Activated naive CD4-positive, alpha-beta T cell treated with anti-CD3 and anti-CD28 coated beads, Interleukin-2, amount 10 ng/mL, durations not matched to agents 7 days and 5 days (primary cell): ENCODE results near the gene CUL4B.
A peak's percentile ranks its signal among the peaks of the same experiment; 100 is the strongest.
"Not testable (repeated sequence)": the region's sequence is repeated elsewhere in the genome, so short reads cannot be mapped to it uniquely, and the experiment has no call there.

ENCODE experiments used
- CTCF ChIA-PET: fragments of 350-600 bp; sonication (Branson Sonifier 250); formaldehyde crosslinking; loops from one replicate; lab custom pipeline; 2021; ENCODE audit warnings: antibody characterized with exemption; lab: Charles Lee
- DNase-seq: peaks from one replicate; pipeline ENCODE4 v3.0.0-alpha.2; 2020
- H3K27ac Mint-ChIP-seq: one replicate; pipeline ENCODE4 v1.8.0; 2021; ENCODE audit warnings: mild to moderate bottlenecking, moderate library complexity, mixed read lengths
- H3K27me3 Mint-ChIP-seq: one replicate; pipeline ENCODE4 v1.8.0; 2021; ENCODE audit warnings: mild to moderate bottlenecking, mixed read lengths
- H3K36me3 Mint-ChIP-seq: one replicate; pipeline ENCODE4 v1.8.0; 2021; ENCODE audit warnings: mixed read lengths
- H3K4me1 Mint-ChIP-seq: one replicate; pipeline ENCODE4 v1.8.0; 2021; ENCODE audit warnings: mixed read lengths
- H3K4me3 Mint-ChIP-seq: one replicate; pipeline ENCODE4 v1.8.0; 2021; ENCODE audit warnings: mild to moderate bottlenecking, moderate library complexity, mixed read lengths
- H3K9me3 Mint-ChIP-seq: one replicate; pipeline ENCODE4 v1.8.0; 2021; ENCODE audit warnings: mixed read lengths

Gene CUL4B

GRCh38 chrX:120560405-120560841 lies 339 bp downstream of the CUL4B start:
- H3K4me1 Mint-ChIP-seq: peaks cover 35% of the 10 kb centered on the region
- no peaks in the 10 kb centered on the region for H3K27me3 Mint-ChIP-seq
- H3K4me3 Mint-ChIP-seq: peak overlapping the region; percentile 93
- peak; percentile 56 for DNase-seq
- H3K9me3 Mint-ChIP-seq: no peaks in the 10 kb centered on the region
- peak overlapping the region; percentile 98 for H3K27ac Mint-ChIP-seq
- peaks cover 21% of the 10 kb centered on the region for H3K36me3 Mint-ChIP-seq
- CTCF ChIA-PET: interaction anchor here (0.7 kb wide), 2 partner anchors 309 to 717 kb away, joined by 3 read pairs; no protein-coding TSS in a partner anchor

GRCh38 chrX:120559804-120560203 lies 958 bp downstream of the CUL4B start:
- CTCF ChIA-PET: interaction anchor here (0.7 kb wide), 2 partner anchors 309 to 716 kb away, joined by 3 read pairs; no protein-coding TSS in a partner anchor
- peak overlapping the region; percentile 93 for H3K4me3 Mint-ChIP-seq
- peaks cover 21% of the 10 kb centered on the region for H3K36me3 Mint-ChIP-seq
- H3K27me3 Mint-ChIP-seq: no peaks in the 10 kb centered on the region
- H3K27ac Mint-ChIP-seq: peak overlapping the region; percentile 98
- DNase-seq: peak; percentile 20
- no peaks in the 10 kb centered on the region for H3K9me3 Mint-ChIP-seq
- H3K4me1 Mint-ChIP-seq: peaks cover 39% of the 10 kb centered on the region

GRCh38 chrX:120556251-120556650 lies 4.5 kb downstream of the CUL4B start:
- peaks cover 27% of the 10 kb centered on the region for H3K36me3 Mint-ChIP-seq
- peaks cover 33% of the 10 kb centered on the region for H3K4me1 Mint-ChIP-seq
- H3K9me3 Mint-ChIP-seq: no peaks in the 10 kb centered on the region
- no peak overlapping the region for H3K27ac Mint-ChIP-seq
- H3K4me3 Mint-ChIP-seq: no peak overlapping the region
- no peak for DNase-seq
- no peaks in the 10 kb centered on the region for H3K27me3 Mint-ChIP-seq
- CTCF ChIA-PET: no interaction called here

- Mint-ChIP-seq H3K4me1 (peaks cover 15% of the 10 kb centered on the region), H3K4me3 (no peak overlapping the region), H3K36me3 (peaks cover 19% of the 10 kb centered on the region), H3K9me3 (no peaks in the 10 kb centered on the region), H3K27me3 (no peaks in the 10 kb centered on the region), H3K27ac (peak overlapping the region; percentile 1)
- CTCF ChIA-PET: no interaction called here
- DNase-seq: no peak
Observed at GRCh38 chrX:120549483-120550452, 11.0 kb downstream of the CUL4B start.

GRCh38 chrX:120536061-120536460 lies 24.7 kb downstream of the CUL4B start:
- no peak overlapping the region for H3K4me3 Mint-ChIP-seq
- H3K27ac Mint-ChIP-seq: no peak overlapping the region
- DNase-seq: no peak
- no peaks in the 10 kb centered on the region for H3K27me3 Mint-ChIP-seq
- H3K9me3 Mint-ChIP-seq: no peaks in the 10 kb centered on the region
- H3K36me3 Mint-ChIP-seq: peaks cover 25% of the 10 kb centered on the region
- CTCF ChIA-PET: no interaction called here
- no peaks in the 10 kb centered on the region for H3K4me1 Mint-ChIP-seq

GRCh38 chrX:120534413-120535205 lies 26.2 kb downstream of the CUL4B start:
- no peak for DNase-seq
- Mint-ChIP-seq H3K4me3 (no peak overlapping the region), H3K4me1 (no peaks in the 10 kb centered on the region), H3K27me3 (no peaks in the 10 kb centered on the region), H3K9me3 (no peaks in the 10 kb centered on the region), H3K36me3 (peaks cover 28% of the 10 kb centered on the region), H3K27ac (no peak overlapping the region)
- CTCF ChIA-PET: no interaction called here

GRCh38 chrX:120522820-120523219 lies 37.9 kb downstream of the CUL4B start:
- Mint-ChIP-seq H3K4me1 (no peaks in the 10 kb centered on the region), H3K27ac (no peak overlapping the region), H3K9me3 (no peaks in the 10 kb centered on the region), H3K27me3 (no peaks in the 10 kb centered on the region), H3K36me3 (peaks cover 23% of the 10 kb centered on the region), H3K4me3 (no peak overlapping the region)
- DNase-seq: no peak
- CTCF ChIA-PET: no interaction called here

- Mint-ChIP-seq H3K4me3 (no peak overlapping the region), H3K4me1 (no peaks in the 10 kb centered on the region), H3K9me3 (no peaks in the 10 kb centered on the region), H3K36me3 (peaks cover 8% of the 10 kb centered on the region), H3K27ac (no peak overlapping the region), H3K27me3 (no peaks in the 10 kb centered on the region)
- CTCF ChIA-PET: no interaction called here
- no peak for DNase-seq
Observed at GRCh38 chrX:120517936-120518335, 42.8 kb downstream of the CUL4B start.

GRCh38 chrX:120514236-120514635 lies 46.5 kb downstream of the CUL4B start:
- Mint-ChIP-seq H3K36me3 (peaks cover 2% of the 10 kb centered on the region), H3K4me3 (no peak overlapping the region), H3K4me1 (no peaks in the 10 kb centered on the region), H3K27me3 (no peaks in the 10 kb centered on the region), H3K27ac (no peak overlapping the region), H3K9me3 (no peaks in the 10 kb centered on the region)
- CTCF ChIA-PET: interaction anchor here (1.3 kb wide), 1 partner anchor 23 kb away, joined by 4 read pairs; no protein-coding TSS in a partner anchor
- DNase-seq: no peak

- CTCF ChIA-PET: no interaction called here
- no peaks in the 10 kb centered on the region for H3K36me3 Mint-ChIP-seq
- no peaks in the 10 kb centered on the region for H3K9me3 Mint-ChIP-seq
- H3K4me3 Mint-ChIP-seq: no peak overlapping the region
- no peaks in the 10 kb centered on the region for H3K4me1 Mint-ChIP-seq
- H3K27ac Mint-ChIP-seq: no peak overlapping the region
- DNase-seq: no peak
- no peaks in the 10 kb centered on the region for H3K27me3 Mint-ChIP-seq
Observed at GRCh38 chrX:120512627-120513026, 48.1 kb downstream of the CUL4B start.

- no peak for DNase-seq
- Mint-ChIP-seq H3K36me3 (no peaks in the 10 kb centered on the region), H3K27ac (no peak overlapping the region), H3K9me3 (no peaks in the 10 kb centered on the region), H3K4me3 (no peak overlapping the region), H3K4me1 (no peaks in the 10 kb centered on the region), H3K27me3 (no peaks in the 10 kb centered on the region)
- CTCF ChIA-PET: no interaction called here
Observed at GRCh38 chrX:120512222-120512621, 48.5 kb downstream of the CUL4B start.

GRCh38 chrX:120504569-120504968 lies 56.2 kb downstream of the CUL4B start:
- CTCF ChIA-PET: no interaction called here
- Mint-ChIP-seq H3K4me1 (no peaks in the 10 kb centered on the region), H3K36me3 (no peaks in the 10 kb centered on the region), H3K9me3 (no peaks in the 10 kb centered on the region), H3K4me3 (no peak overlapping the region), H3K27me3 (no peaks in the 10 kb centered on the region), H3K27ac (no peak overlapping the region)
- DNase-seq: no peak

- H3K27me3 Mint-ChIP-seq: no peaks in the 10 kb centered on the region
- no peaks in the 10 kb centered on the region for H3K9me3 Mint-ChIP-seq
- DNase-seq: no peak
- H3K4me1 Mint-ChIP-seq: peaks cover 7% of the 10 kb centered on the region
- H3K36me3 Mint-ChIP-seq: no peaks in the 10 kb centered on the region
- CTCF ChIA-PET: interaction anchor here (1.1 to 2.1 kb wide), 3 partner anchors 13 to 164 kb away, joined by 3 to 13 read pairs (median 5); no protein-coding TSS in a partner anchor
- H3K4me3 Mint-ChIP-seq: no peak overlapping the region
- no peak overlapping the region for H3K27ac Mint-ChIP-seq
Observed at GRCh38 chrX:120499301-120500072, 61.3 kb downstream of the CUL4B start.

- H3K4me1 Mint-ChIP-seq: peaks cover 35% of the 10 kb centered on the region
- H3K27me3 Mint-ChIP-seq, CTCF ChIA-PET, H3K27ac Mint-ChIP-seq, DNase-seq, H3K36me3 Mint-ChIP-seq, H3K4me3 Mint-ChIP-seq, H3K9me3 Mint-ChIP-seq: not testable (repeated sequence)
Observed at GRCh38 chrX:120490119-120490518, 70.6 kb downstream of the CUL4B start.
